ENCODE results near the gene WDR20. TPM values are rescaled to one million over a fixed set of nuclear protein-coding genes. Genes with fewer than 3 reads are reported as not detected.

WDR20 gene
- total RNA-seq, 1 experiment from 2014 or later: 23.7 TPM

- intact Hi-C loops (cut with micrococcal nuclease): no loop called here
- Histone ChIP-seq H3K9me2 (replicated peaks; ENCODE audit: low read length) (no peaks in the 10 kb centered on the region), H3F3A (ENCODE audit: low read length, unreplicated experiment) (no peaks in the 10 kb centered on the region), H3K9ac (ENCODE audit: low read length) (no peak overlapping the region), H4K20me1 (ENCODE audit: low read length) (peaks cover 3% of the 10 kb centered on the region; the same call in 1 of the 2 replicates), H3K27me3 (ENCODE audit: low read length) (no peaks in the 10 kb centered on the region), H3K27ac (ENCODE audit: low read length) (no peak overlapping the region), H3K4me3 (ENCODE audit: low read length) (no peak overlapping the region), H3K4me1 (ENCODE audit: insufficient read depth, low read length) (no peaks in the 10 kb centered on the region), H3K79me2 (ENCODE audit: low read length) (peaks cover 92% of the 10 kb centered on the region), H3K4me2 (ENCODE audit: low read length) (no peak overlapping the region), H3K9me3 (ENCODE audit: low read length) (no peaks in the 10 kb centered on the region), H2AFZ (ENCODE audit: low read length) (no peak overlapping the region), H3K36me3 (ENCODE audit: low read depth, low read length) (no peaks in the 10 kb centered on the region; the same call in 1 of the 2 replicates)
- DNase-seq: no peak
- TF ChIP-seq EZH2 (IDR thresholded peaks at IDR 0.05; ENCODE audit: low read length, unreplicated experiment) (no peak), EZH2phosphoT487 (IDR thresholded peaks at IDR 0.05; ENCODE audit: borderline replicate concordance, low read length) (no peak), CTCF (conservative IDR thresholded peaks at IDR 0.05; ENCODE audit: low read depth, low read length) (no peak)
- CTCF ChIA-PET: no interaction called here
- POLR2A ChIA-PET (ENCODE audit: unreplicated experiment): no interaction called here
- ATAC-seq: no peak
- BruUV-seq (replicated peaks): no TSS peak
Measured at GRCh38 chr14:102164965-102165364, 25.3 kb downstream of the WDR20 start.

GRCh38 chr14:102170061-102170460 lies 30.4 kb downstream of the WDR20 start:
- CTCF ChIA-PET: no interaction called here
- no peaks in the 10 kb centered on the region for H3K4me1 ChIP-seq (ENCODE audit: insufficient read depth, low read length)

More at GRCh38 chr14:102170061-102170460, 30.4 kb downstream of the WDR20 start:
- Histone ChIP-seq H3K9me3 (ENCODE audit: low read length) (no peaks in the 10 kb centered on the region), H3K4me2 (ENCODE audit: low read length) (no peak overlapping the region), H3K9ac (ENCODE audit: low read length) (no peak overlapping the region), H3F3A (ENCODE audit: low read length, unreplicated experiment) (no peaks in the 10 kb centered on the region), H4K20me1 (ENCODE audit: low read length) (0 out of 2 replicates have a peak, but pooled peaks cover 3% of the 10 kb centered on the region), H3K79me2 (ENCODE audit: low read length) (peaks cover 68% of the 10 kb centered on the region), H3K27me3 (ENCODE audit: low read length) (no peaks in the 10 kb centered on the region), H3K4me3 (ENCODE audit: low read length) (no peak overlapping the region), H2AFZ (ENCODE audit: low read length) (no peak overlapping the region), H3K27ac (ENCODE audit: low read length) (no peak overlapping the region), H3K9me2 (replicated peaks; ENCODE audit: low read length) (no peaks in the 10 kb centered on the region), H3K36me3 (ENCODE audit: low read depth, low read length) (no peaks in the 10 kb centered on the region; the same call in 1 of the 2 replicates)
- POLR2A ChIA-PET (ENCODE audit: unreplicated experiment): no interaction called here
- TF ChIP-seq CTCF (conservative IDR thresholded peaks at IDR 0.05; ENCODE audit: low read depth, low read length) (no peak), EZH2phosphoT487 (IDR thresholded peaks at IDR 0.05; ENCODE audit: borderline replicate concordance, low read length) (no peak), EZH2 (IDR thresholded peaks at IDR 0.05; ENCODE audit: low read length, unreplicated experiment) (no peak)
- BruUV-seq (replicated peaks): no TSS peak
- intact Hi-C loops (cut with micrococcal nuclease): no loop called here
- ATAC-seq: no peak
- no peak for DNase-seq
